NCI-H2196 treated with DMSO at 0.1 percent for 48 hours (cell line): Measurements from ENCODE around the gene ETS1.

ENCODE experiments used
- DNase-seq: peaks from one replicate; lab custom pipeline; 2025; ENCODE audit not compliant: unreplicated experiment; lab: John Stamatoyannopoulos, UW

The ETS1 gene

GRCh38 chr11:128594226-128594625 lies 6.9 kb upstream of the ETS1 start:
- DNase-seq, result no peak

DNA sequence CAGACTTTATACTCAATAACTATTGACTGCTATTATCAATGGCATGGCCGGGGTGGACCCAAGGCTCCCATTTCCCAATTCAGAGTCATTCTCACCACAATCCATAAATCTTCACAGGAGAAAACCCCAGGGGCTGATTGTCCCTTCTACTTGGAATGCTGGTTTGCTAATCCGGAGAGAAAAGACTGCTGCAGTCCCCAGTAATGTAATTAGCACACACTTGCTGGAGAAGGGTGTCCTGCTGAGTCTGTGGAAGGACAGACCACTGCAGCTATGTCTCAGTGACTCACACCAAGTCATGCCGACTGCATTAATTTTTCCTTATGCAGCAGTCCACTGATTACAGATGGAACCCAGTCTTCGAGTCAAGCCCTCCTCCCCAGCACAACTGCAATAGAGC lies 5.9 kb upstream of the ETS1 start:
- DNase-seq, result no peak

- DNase-seq, result no peak
Measured at GRCh38 chr11:128592454-128592853, 5.1 kb upstream of the ETS1 start.

DNA sequence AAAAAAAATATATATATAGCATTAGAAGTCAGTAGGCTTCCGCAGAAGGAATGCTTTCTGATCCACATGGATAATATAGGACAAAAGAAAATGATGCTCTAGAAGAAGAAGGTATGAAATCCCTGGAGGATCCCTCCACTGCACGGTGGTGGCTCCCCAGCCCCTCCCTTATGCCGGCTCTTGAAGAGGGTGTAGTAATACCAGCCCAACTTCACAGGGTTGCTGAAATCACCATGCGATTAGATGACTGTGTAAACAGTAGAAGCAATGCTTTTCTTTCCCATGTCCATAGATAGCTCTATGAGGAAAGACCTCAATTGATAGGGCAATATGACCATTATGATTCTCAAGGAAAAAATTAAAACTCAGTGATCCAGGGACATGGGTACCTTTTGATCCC lies 3.2 kb upstream of the ETS1 start:
- no peak for DNase-seq

GRCh38 chr11:128589998-128590397 lies 2.6 kb upstream of the ETS1 start:
- no peak for DNase-seq

DNA sequence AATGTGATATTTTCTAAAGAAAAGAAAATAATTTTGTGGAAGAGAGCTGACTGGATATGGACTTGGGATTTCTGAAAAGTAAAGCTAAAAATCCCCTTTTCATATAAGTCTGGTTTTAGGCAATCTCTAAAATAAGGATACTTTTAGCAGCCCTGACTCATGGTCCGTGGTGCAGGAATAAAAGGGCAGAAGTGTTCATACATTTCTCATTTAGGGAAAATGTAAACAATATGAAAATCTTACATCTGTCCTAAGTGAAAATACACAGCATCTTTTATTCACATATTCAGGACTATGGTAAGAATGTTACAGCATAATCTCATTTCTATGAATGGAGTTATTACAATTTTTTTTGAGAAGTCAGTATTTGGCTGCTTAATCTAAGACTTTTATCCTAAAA lies 735 bp upstream of the ETS1 start:
- DNase-seq, result no peak

GRCh38 chr11:128586689-128587088 lies 669 bp downstream of the ETS1 start:
- no peak for DNase-seq

- no peak for DNase-seq
Measured at GRCh38 chr11:128585498-128586238, 1.7 kb downstream of the ETS1 start.

GRCh38 chr11:128584253-128584652 lies 3.1 kb downstream of the ETS1 start:
- DNase-seq, result no peak

DNA sequence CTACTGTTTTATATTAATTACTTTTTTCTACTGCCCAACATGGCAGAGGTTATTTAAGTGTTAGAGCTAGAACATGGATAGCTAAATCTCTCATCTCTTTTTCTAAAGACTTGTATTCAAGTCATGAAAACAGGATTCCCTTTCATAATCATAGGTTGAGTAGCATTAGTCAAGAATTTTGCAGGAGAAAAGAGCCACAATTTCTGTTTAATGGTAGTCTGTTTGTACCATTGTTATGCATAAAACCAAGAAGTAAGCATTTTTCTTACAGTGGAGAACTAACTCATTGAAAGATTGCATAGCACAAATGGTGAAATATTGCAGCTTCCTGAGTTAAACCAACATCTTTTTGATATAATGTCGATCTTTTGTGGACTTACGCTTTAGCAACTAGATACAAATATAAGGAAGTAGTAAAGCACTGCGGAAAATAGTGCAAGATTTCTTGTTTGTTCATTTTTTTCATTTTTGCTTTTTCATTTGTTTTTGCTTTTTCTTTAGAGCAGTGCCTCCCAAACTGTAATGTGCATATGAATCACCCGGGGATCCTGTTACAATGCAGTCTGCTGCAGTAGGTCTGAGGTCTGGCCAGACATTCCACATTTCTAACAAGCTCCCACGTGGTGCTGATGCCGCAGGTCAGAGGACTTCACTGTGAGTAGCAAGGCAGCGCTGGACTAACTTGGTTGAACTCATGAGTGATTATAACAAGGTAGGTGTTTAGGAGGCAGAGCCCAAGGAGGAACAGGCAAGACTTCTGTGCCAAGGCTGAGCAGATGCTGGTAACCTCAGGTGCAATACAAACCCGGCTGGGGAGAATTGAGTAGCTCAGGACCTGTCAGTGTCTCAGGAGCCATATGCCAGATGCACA lies 4.6 kb downstream of the ETS1 start:
- DNase-seq, result peak; percentile 59

- no peak for DNase-seq
Measured at GRCh38 chr11:128581561-128582272, 5.6 kb downstream of the ETS1 start.

GRCh38 chr11:128580612-128581011 lies 6.7 kb downstream of the ETS1 start:
- DNase-seq, result no peak

- DNase-seq, result no peak
Measured at GRCh38 chr11:128579798-128580504, 7.4 kb downstream of the ETS1 start.

- DNase-seq, result no peak
Measured at GRCh38 chr11:128576555-128576954, 10.8 kb downstream of the ETS1 start.

DNA sequence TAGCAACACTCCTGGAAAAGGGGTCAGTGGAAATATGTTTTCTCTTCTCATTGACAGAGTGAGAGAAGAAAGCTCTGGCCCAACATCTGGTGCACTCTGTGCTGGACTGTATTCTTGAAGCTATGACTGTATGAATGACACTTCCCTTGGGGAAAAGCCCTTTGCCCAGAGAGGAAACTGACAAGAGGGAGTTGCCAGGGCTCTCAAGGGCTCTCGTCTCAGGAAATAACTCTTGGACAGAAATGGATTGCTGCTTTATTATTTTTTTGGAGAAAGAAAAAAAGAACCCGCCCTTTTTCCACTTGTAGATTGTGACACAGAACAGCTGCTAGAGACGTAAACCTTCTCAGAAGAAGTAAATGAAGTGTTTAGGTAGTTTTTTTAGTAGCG lies 11.4 kb downstream of the ETS1 start:
- DNase-seq, result no peak

DNA sequence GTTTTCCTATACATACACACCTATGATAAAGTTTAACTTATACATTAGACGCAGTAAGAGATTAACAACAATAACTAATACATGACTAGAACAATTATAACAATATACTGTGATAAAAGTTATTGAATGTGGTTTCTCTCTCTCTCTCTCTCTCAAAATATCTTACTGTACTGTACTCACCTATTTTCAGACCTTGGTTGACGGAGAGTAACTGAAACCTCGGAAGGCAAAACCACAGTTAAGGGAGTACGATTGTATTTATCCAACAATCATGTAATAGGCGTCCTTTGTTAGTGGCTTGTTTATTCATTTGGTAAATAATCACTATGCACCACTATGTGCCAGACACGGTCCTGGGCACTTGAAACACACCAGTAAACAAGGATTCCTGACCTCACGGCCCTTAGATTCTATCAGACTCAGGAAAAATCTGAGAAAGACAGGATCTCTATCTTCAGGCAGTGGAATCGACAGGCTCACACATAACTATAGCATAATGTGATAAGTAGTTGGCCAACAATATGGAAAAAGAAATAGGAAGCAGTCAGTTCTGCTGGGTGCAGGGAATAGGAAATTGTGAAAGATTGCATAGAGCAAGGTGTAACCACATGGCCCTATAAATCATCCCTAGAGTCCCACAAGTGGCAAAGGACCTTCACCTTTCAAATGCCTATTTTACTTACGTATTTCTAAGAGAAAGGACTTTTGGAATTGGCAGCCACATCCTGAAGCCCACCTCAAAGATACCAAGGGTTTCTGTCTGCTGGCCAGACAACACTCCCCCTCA lies 12.0 kb downstream of the ETS1 start:
- no peak for DNase-seq

DNA sequence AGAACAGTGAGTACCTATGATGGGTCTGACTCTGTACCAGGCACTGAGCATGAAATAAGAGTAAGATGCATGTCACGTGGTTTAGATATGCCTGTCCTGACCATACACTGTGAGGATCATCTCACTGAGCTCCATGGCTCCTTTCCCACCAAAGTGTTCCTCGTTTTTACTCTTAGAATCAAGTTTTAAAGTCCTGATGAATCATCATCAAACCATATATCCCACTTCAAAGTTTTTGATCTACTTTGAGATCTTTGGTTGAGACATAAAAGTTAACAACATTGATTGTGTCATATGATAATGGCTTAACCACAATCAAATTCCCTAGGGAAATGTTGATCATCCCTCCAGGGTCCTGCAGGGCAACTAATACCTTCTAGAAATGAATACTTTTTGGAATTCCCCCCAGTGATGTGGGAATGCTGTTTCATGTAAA lies 12.8 kb downstream of the ETS1 start:
- DNase-seq, result no peak

GRCh38 chr11:128573638-128574037 lies 13.7 kb downstream of the ETS1 start:
- no peak for DNase-seq

- no peak for DNase-seq
Measured at GRCh38 chr11:128572965-128573364, 14.4 kb downstream of the ETS1 start.

GRCh38 chr11:128570632-128571031 lies 16.7 kb downstream of the ETS1 start:
- DNase-seq, result no peak
